WTC11 (cell line): ENCODE measurements around the gene SETD3.

Experiments
- FOXJ3 ChIP-seq: sonication (generic); formaldehyde crosslinking; IDR thresholded peaks from 2 replicates; pipeline ENCODE4 v1.9.0; 2021; ENCODE audit warnings: missing genetic modification reagents, mild to moderate bottlenecking, borderline replicate concordance
- FOXK1 ChIP-seq: sonication (generic); formaldehyde crosslinking; IDR thresholded peaks from 2 replicates; pipeline ENCODE4 v1.8.0; 2022; ENCODE audit warnings: mild to moderate bottlenecking, moderate library complexity, missing genetic modification reagents
- JAZF1 ChIP-seq: fragments of 250-450 bp; sonication (Bioruptor Pico); IDR thresholded peaks from 2 replicates; pipeline ENCODE4 v1.9.0; 2021; ENCODE audit warnings: moderate library complexity, mild to moderate bottlenecking, inconsistent platforms
- JUN ChIP-seq: sonication (generic); formaldehyde crosslinking; IDR thresholded peaks from 2 replicates; pipeline ENCODE4 v1.8.0; 2023; ENCODE audit warnings: mild to moderate bottlenecking, missing genetic modification reagents
- NR1H2 ChIP-seq: sonication (generic); formaldehyde crosslinking; IDR thresholded peaks from 2 replicates; pipeline ENCODE4 v1.9.0; 2021; ENCODE audit warnings: mild to moderate bottlenecking, moderate library complexity, missing genetic modification reagents
- TCF7 ChIP-seq: sonication (generic); formaldehyde crosslinking; IDR thresholded peaks from 2 replicates; pipeline ENCODE4 v1.8.0; 2022; ENCODE audit warnings: mild to moderate bottlenecking, low read depth, missing genetic modification reagents, moderate library complexity
- ZNF121 ChIP-seq: sonication (generic); formaldehyde crosslinking; IDR thresholded peaks from 2 replicates; pipeline ENCODE4 v1.8.0; 2023; ENCODE audit warnings: missing genetic modification reagents
- ZNF423 ChIP-seq: fragments of 250-450 bp; sonication (Bioruptor Pico); IDR thresholded peaks from 2 replicates; pipeline ENCODE4 v2.1.2; 2022; ENCODE audit warnings: mild to moderate bottlenecking, moderate library complexity
- TF ChIP-seq, protein P1 (sequence below): sonication (generic); formaldehyde crosslinking; IDR thresholded peaks from 2 replicates; pipeline ENCODE4 v1.8.1; 2022; ENCODE audit warnings: low read depth, mild to moderate bottlenecking, moderate library complexity, missing genetic modification reagents, borderline replicate concordance
- TF ChIP-seq, protein P2 (sequence below): fragments of 200-600 bp; IDR thresholded peaks from 2 replicates; pipeline ENCODE4 v1.8.0; 2022; ENCODE audit warnings: antibody characterized with exemption
- TF ChIP-seq, protein P3 (sequence below): sonication (generic); formaldehyde crosslinking; IDR thresholded peaks from 2 replicates; pipeline ENCODE4 v1.8.0; 2022; ENCODE audit warnings: mild to moderate bottlenecking, missing genetic modification reagents
- TF ChIP-seq, protein P4 (sequence below): sonication (generic); formaldehyde crosslinking; IDR thresholded peaks from 2 replicates; pipeline ENCODE4 v1.8.0; 2022; ENCODE audit warnings: mild to moderate bottlenecking, missing genetic modification reagents
- TF ChIP-seq, protein P5 (sequence below): sonication (generic); formaldehyde crosslinking; IDR thresholded peaks from 2 replicates; pipeline ENCODE4 v1.8.1; 2023; ENCODE audit warnings: mild to moderate bottlenecking, missing genetic modification reagents, moderate library complexity
- TF ChIP-seq, protein P6 (sequence below): sonication (generic); formaldehyde crosslinking; IDR thresholded peaks from 2 replicates; pipeline ENCODE4 v1.8.0; 2023; ENCODE audit warnings: mild to moderate bottlenecking, missing genetic modification reagents

DNA sequence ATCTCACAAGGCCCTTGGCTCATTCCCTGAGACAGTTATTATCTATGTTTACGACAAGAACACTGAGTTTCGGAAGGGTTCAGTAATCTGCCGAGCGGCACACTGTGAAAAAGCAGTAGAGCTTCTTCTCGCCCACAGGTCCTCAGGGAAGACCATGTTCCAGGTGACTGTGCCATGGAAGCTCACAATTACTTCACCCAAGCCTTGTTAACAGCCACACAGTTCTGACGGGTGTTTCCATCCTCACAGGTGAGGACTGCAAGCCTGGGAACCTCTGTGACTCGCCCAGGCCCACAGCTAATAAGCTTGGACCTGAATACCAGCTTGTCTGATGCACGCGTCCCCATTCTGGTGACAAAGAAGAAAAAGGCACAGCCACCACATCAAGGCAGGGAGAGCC is 15.4 kb downstream of the SETD3 start:
- no peak for TF ChIP-seq TCF7
- TF ChIP-seq, protein P1, sequence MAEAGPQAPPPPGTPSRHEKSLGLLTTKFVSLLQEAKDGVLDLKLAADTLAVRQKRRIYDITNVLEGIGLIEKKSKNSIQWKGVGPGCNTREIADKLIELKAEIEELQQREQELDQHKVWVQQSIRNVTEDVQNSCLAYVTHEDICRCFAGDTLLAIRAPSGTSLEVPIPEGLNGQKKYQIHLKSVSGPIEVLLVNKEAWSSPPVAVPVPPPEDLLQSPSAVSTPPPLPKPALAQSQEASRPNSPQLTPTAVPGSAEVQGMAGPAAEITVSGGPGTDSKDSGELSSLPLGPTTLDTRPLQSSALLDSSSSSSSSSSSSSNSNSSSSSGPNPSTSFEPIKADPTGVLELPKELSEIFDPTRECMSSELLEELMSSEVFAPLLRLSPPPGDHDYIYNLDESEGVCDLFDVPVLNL (CRISPR knock-in tag), result no peak
- TF ChIP-seq, protein P2, sequence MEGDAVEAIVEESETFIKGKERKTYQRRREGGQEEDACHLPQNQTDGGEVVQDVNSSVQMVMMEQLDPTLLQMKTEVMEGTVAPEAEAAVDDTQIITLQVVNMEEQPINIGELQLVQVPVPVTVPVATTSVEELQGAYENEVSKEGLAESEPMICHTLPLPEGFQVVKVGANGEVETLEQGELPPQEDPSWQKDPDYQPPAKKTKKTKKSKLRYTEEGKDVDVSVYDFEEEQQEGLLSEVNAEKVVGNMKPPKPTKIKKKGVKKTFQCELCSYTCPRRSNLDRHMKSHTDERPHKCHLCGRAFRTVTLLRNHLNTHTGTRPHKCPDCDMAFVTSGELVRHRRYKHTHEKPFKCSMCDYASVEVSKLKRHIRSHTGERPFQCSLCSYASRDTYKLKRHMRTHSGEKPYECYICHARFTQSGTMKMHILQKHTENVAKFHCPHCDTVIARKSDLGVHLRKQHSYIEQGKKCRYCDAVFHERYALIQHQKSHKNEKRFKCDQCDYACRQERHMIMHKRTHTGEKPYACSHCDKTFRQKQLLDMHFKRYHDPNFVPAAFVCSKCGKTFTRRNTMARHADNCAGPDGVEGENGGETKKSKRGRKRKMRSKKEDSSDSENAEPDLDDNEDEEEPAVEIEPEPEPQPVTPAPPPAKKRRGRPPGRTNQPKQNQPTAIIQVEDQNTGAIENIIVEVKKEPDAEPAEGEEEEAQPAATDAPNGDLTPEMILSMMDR, result no peak
- TF ChIP-seq FOXK1, result no peak
- TF ChIP-seq JUN, result no peak
- no peak for TF ChIP-seq FOXJ3 (CRISPR knock-in tag)
- TF ChIP-seq, protein P3, sequence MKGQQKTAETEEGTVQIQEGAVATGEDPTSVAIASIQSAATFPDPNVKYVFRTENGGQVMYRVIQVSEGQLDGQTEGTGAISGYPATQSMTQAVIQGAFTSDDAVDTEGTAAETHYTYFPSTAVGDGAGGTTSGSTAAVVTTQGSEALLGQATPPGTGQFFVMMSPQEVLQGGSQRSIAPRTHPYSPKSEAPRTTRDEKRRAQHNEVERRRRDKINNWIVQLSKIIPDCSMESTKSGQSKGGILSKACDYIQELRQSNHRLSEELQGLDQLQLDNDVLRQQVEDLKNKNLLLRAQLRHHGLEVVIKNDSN, result no peak
- no peak for TF ChIP-seq JAZF1
- TF ChIP-seq, protein P4, sequence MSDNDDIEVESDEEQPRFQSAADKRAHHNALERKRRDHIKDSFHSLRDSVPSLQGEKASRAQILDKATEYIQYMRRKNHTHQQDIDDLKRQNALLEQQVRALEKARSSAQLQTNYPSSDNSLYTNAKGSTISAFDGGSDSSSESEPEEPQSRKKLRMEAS, result no peak
- TF ChIP-seq ZNF423 (CRISPR knock-in tag), result no peak
- TF ChIP-seq NR1H2 (CRISPR knock-in tag), result no peak
- TF ChIP-seq ZNF121 (CRISPR knock-in tag), result no peak
- TF ChIP-seq, protein P5, sequence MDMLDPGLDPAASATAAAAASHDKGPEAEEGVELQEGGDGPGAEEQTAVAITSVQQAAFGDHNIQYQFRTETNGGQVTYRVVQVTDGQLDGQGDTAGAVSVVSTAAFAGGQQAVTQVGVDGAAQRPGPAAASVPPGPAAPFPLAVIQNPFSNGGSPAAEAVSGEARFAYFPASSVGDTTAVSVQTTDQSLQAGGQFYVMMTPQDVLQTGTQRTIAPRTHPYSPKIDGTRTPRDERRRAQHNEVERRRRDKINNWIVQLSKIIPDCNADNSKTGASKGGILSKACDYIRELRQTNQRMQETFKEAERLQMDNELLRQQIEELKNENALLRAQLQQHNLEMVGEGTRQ (CRISPR knock-in tag), result no peak
- TF ChIP-seq, protein P6, sequence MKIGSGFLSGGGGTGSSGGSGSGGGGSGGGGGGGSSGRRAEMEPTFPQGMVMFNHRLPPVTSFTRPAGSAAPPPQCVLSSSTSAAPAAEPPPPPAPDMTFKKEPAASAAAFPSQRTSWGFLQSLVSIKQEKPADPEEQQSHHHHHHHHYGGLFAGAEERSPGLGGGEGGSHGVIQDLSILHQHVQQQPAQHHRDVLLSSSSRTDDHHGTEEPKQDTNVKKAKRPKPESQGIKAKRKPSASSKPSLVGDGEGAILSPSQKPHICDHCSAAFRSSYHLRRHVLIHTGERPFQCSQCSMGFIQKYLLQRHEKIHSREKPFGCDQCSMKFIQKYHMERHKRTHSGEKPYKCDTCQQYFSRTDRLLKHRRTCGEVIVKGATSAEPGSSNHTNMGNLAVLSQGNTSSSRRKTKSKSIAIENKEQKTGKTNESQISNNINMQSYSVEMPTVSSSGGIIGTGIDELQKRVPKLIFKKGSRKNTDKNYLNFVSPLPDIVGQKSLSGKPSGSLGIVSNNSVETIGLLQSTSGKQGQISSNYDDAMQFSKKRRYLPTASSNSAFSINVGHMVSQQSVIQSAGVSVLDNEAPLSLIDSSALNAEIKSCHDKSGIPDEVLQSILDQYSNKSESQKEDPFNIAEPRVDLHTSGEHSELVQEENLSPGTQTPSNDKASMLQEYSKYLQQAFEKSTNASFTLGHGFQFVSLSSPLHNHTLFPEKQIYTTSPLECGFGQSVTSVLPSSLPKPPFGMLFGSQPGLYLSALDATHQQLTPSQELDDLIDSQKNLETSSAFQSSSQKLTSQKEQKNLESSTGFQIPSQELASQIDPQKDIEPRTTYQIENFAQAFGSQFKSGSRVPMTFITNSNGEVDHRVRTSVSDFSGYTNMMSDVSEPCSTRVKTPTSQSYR (CRISPR knock-in tag), result no peak
